Measurements from ENCODE around the gene CACNG5. TPM values are rescaled to one million over a fixed set of nuclear protein-coding genes. Genes with fewer than 3 reads are reported as not detected.

Gene CACNG5
- total RNA-seq, 6 experiments from 2014 or later: not detected

- 88% methylated on average over 1 of the region's 1 CpG for WGBS (ENCODE audit: insufficient coverage, low coverage, low lambda C conversion rate, missing lambda C conversion rate)
- TF ChIP-seq CTCF (IDR thresholded peaks at IDR 0.05) (no peak), POLR2A (IDR thresholded peaks at IDR 0.05) (no peak)
- intact Hi-C loops (cut with DNase I): no loop called here
These were observed 30.2 kb downstream of the CACNG5 start for GRCh38 chr17:66865151-66865550.

GRCh38 chr17:66873962-66874361 is 39.0 kb downstream of the CACNG5 start:
- 38% methylated on average over 2 of the region's 2 CpGs for WGBS (ENCODE audit: insufficient coverage, low coverage, low lambda C conversion rate, missing lambda C conversion rate)
- ATAC-seq: no peak
- H3K4me3 ChIP-seq: no peak overlapping the region
- TF ChIP-seq POLR2A (IDR thresholded peaks at IDR 0.05): no peak
- no peak for TF ChIP-seq CTCF (IDR thresholded peaks at IDR 0.05)
- no peaks in the 10 kb centered on the region for H3K36me3 ChIP-seq
- no peaks in the 10 kb centered on the region for H3K4me1 ChIP-seq
- H3K27ac ChIP-seq: no peak overlapping the region
- H3K27me3 ChIP-seq: no peaks in the 10 kb centered on the region
- DNase-seq: no peak
- intact Hi-C loops (cut with DNase I): no loop called here
- no peaks in the 10 kb centered on the region for H3K9me3 ChIP-seq

More at GRCh38 chr17:66865151-66865550, 30.2 kb downstream of the CACNG5 start:
- Histone ChIP-seq H3K27me3 (no peaks in the 10 kb centered on the region), H3K9me3 (no peaks in the 10 kb centered on the region), H3K4me1 (no peaks in the 10 kb centered on the region), H3K27ac (no peak overlapping the region), H3K36me3 (no peaks in the 10 kb centered on the region), H3K4me3 (no peak overlapping the region)
- DNase-seq: no peak
- ATAC-seq: no peak

GRCh38 chr17:66884931-66885330 is 50.0 kb downstream of the CACNG5 start:
- Histone ChIP-seq H3K9me3 (no peaks in the 10 kb centered on the region), H3K4me1 (no peaks in the 10 kb centered on the region), H3K36me3 (no peaks in the 10 kb centered on the region), H3K4me3 (no peak overlapping the region), H3K27ac (no peak overlapping the region), H3K27me3 (no peaks in the 10 kb centered on the region)
- DNase-seq (no peak), ATAC-seq (peak in 1 of 4 donors; percentile 32)
- intact Hi-C loops (cut with DNase I): no loop called here
- TF ChIP-seq POLR2A (IDR thresholded peaks at IDR 0.05) (no peak), CTCF (IDR thresholded peaks at IDR 0.05) (no peak)
- no CpG with 5 or more reads among the region's 16 CpGs for WGBS (ENCODE audit: insufficient coverage, low coverage, low lambda C conversion rate, missing lambda C conversion rate)

- Histone ChIP-seq H3K4me3 (no peak overlapping the region), H3K9me3 (no peaks in the 10 kb centered on the region), H3K36me3 (no peaks in the 10 kb centered on the region), H3K27ac (no peak overlapping the region), H3K27me3 (no peaks in the 10 kb centered on the region), H3K4me1 (no peaks in the 10 kb centered on the region)
- no peak for TF ChIP-seq CTCF (IDR thresholded peaks at IDR 0.05)
- no peak for TF ChIP-seq POLR2A (IDR thresholded peaks at IDR 0.05)
- 40% methylated on average over 1 of the region's 4 CpGs for WGBS (ENCODE audit: insufficient coverage, low coverage, low lambda C conversion rate, missing lambda C conversion rate)
- intact Hi-C loops (cut with DNase I): no loop called here
- DNase-seq (no peak), ATAC-seq (no peak)
These were observed 50.5 kb downstream of the CACNG5 start for GRCh38 chr17:66885417-66885816.

All from right lobe of liver (tissue), 6 donors.